SH-SY5Y (cell line): Measurements from ENCODE around the gene TMED1.

ENCODE experiments used
- GATA2 ChIP-seq: IDR thresholded peaks from 2 replicates; pipeline ENCODE4 v1.6.1; 2011; ENCODE audit warnings: mild to moderate bottlenecking, low read depth, low read length
- GATA3 ChIP-seq: IDR thresholded peaks from 2 replicates; pipeline ENCODE4 v1.6.1; 2011; ENCODE audit warnings: low read depth, mild to moderate bottlenecking, low read length, moderate library complexity

GRCh38 chr19:10812196-10812595 is 23.8 kb downstream of the TMED1 start:
- TF ChIP-seq GATA3 (no peak), GATA2 (no peak)
